Astrocyte (in vitro differentiated cells and primary cell): ENCODE data around the gene LDLRAD4. TPM values are rescaled to one million over a fixed set of nuclear protein-coding genes. Genes with fewer than 3 reads are reported as not detected.

ENCODE experiments used
- DNase-seq: peaks from one replicate; pipeline ENCODE4 v3.0.0-alpha.2; 2010; ENCODE audit warnings: low read depth
- FAIRE-seq: peaks from 2 replicates; lab custom pipeline; 2011; peaks lifted over from hg19 to GRCh38; lab: Jason Lieb, UNC
- H2AFZ ChIP-seq: 2 replicates; pipeline ENCODE4 v1.6.0; 2012; ENCODE audit warnings: low read depth, low read length, inconsistent platforms
- H3K27ac ChIP-seq: 2 replicates; pipeline ENCODE4 v1.5.1; 2011; ENCODE audit warnings: low read depth, low read length, inconsistent platforms
- H3K27me3 ChIP-seq: 2 replicates; pipeline ENCODE4 v1.6.0; 2011; ENCODE audit warnings: low read length, inconsistent platforms; ENCODE audit not compliant: insufficient read depth
- H3K36me3 ChIP-seq: 2 replicates; pipeline ENCODE4 v1.5.1; 2011; ENCODE audit warnings: low read length, inconsistent platforms; ENCODE audit not compliant: insufficient read depth
- H3K4me1 ChIP-seq: 2 replicates; pipeline ENCODE4 v1.5.1; 2011; ENCODE audit warnings: low read length, inconsistent platforms; ENCODE audit not compliant: insufficient read depth
- H3K4me2 ChIP-seq: 2 replicates; pipeline ENCODE4 v1.6.0; 2012; ENCODE audit warnings: low read length, inconsistent platforms
- H3K4me3 ChIP-seq: 2 replicates; pipeline ENCODE4 v1.5.1; 2011; ENCODE audit warnings: low read depth, mild to moderate bottlenecking, low read length, inconsistent platforms; ENCODE audit not compliant: insufficient read depth
- H3K79me2 ChIP-seq: 2 replicates; pipeline ENCODE4 v1.6.0; 2012; ENCODE audit warnings: mild to moderate bottlenecking, low read length, inconsistent platforms; ENCODE audit not compliant: insufficient read depth
- H3K9ac ChIP-seq: 2 replicates; pipeline ENCODE4 v1.6.0; 2012; ENCODE audit warnings: mild to moderate bottlenecking, low read length, inconsistent platforms
- H3K9me3 ChIP-seq: 2 replicates; pipeline ENCODE4 v1.5.1; 2012; ENCODE audit warnings: low read depth, mild to moderate bottlenecking, low read length, inconsistent platforms; ENCODE audit not compliant: insufficient read depth
- H4K20me1 ChIP-seq: 2 replicates; pipeline ENCODE4 v1.6.0; 2012; ENCODE audit warnings: low read length, inconsistent platforms; ENCODE audit not compliant: insufficient read depth
- H3K27ac Mint-ChIP-seq: one replicate; pipeline ENCODE4 v1.8.0; 2021; ENCODE audit warnings: mild to moderate bottlenecking, mixed read lengths; ENCODE audit not compliant: unreplicated experiment
- H3K27me3 Mint-ChIP-seq: one replicate; pipeline ENCODE4 v1.8.0; 2021; ENCODE audit warnings: low read depth, mixed read lengths; ENCODE audit not compliant: unreplicated experiment
- H3K36me3 Mint-ChIP-seq: one replicate; pipeline ENCODE4 v1.8.0; 2021; ENCODE audit warnings: low read depth, mixed read lengths; ENCODE audit not compliant: unreplicated experiment
- H3K4me1 Mint-ChIP-seq: one replicate; pipeline ENCODE4 v1.8.0; 2021; ENCODE audit warnings: low read depth, mixed read lengths; ENCODE audit not compliant: unreplicated experiment
- H3K4me3 Mint-ChIP-seq: one replicate; pipeline ENCODE4 v1.8.0; 2021; ENCODE audit warnings: mild to moderate bottlenecking, moderate library complexity, mixed read lengths; ENCODE audit not compliant: unreplicated experiment
- H3K9me3 Mint-ChIP-seq: one replicate; pipeline ENCODE4 v1.8.0; 2021; ENCODE audit warnings: mild to moderate bottlenecking, mixed read lengths; ENCODE audit not compliant: unreplicated experiment
- EZH2 ChIP-seq: IDR thresholded peaks from 2 replicates; pipeline ENCODE4 v1.6.1; 2012; ENCODE audit warnings: mild to moderate bottlenecking, low read length, inconsistent platforms; ENCODE audit not compliant: insufficient read depth
- total RNA-seq: library from RNA; stranded (reverse); gene quantifications from 2 replicates; pipeline ENCODE4 v1.2.1, GENCODE V29; 2021
- TF ChIP-seq, protein P1 (sequence below): IDR thresholded peaks from 2 replicates; pipeline ENCODE4 v1.5.1; 2011; ENCODE audit warnings: low read depth, mild to moderate bottlenecking, inconsistent platforms, low read length, moderate library complexity; ENCODE audit not compliant: insufficient read depth

Gene LDLRAD4
- total RNA-seq, 1 donor from 2014 or later: 26.0 TPM

- Histone ChIP-seq H3K79me2 (no peaks in the 10 kb centered on the region), H3K9ac (no peak overlapping the region), H3K9me3 (no peaks in the 10 kb centered on the region), H3K27ac (no peak overlapping the region), H2AFZ (no peak overlapping the region), H3K4me1 (peaks cover 9% of the 10 kb centered on the region), H3K4me3 (no peak overlapping the region), H3K27me3 (no peaks in the 10 kb centered on the region), H3K4me2 (no peak overlapping the region), H3K36me3 (no peaks in the 10 kb centered on the region), H4K20me1 (no peaks in the 10 kb centered on the region)
- no peaks in the 10 kb centered on the region for H3K27me3 Mint-ChIP-seq
- peaks cover 3% of the 10 kb centered on the region for H3K9me3 Mint-ChIP-seq
- peaks cover 11% of the 10 kb centered on the region for H3K36me3 Mint-ChIP-seq
- FAIRE-seq (no peak), DNase-seq (no peak)
- no peak overlapping the region for H3K27ac Mint-ChIP-seq
- no peak overlapping the region for H3K4me3 Mint-ChIP-seq
- H3K4me1 Mint-ChIP-seq: peaks cover 5% of the 10 kb centered on the region
- no peak for TF ChIP-seq EZH2
- TF ChIP-seq, protein P1, sequence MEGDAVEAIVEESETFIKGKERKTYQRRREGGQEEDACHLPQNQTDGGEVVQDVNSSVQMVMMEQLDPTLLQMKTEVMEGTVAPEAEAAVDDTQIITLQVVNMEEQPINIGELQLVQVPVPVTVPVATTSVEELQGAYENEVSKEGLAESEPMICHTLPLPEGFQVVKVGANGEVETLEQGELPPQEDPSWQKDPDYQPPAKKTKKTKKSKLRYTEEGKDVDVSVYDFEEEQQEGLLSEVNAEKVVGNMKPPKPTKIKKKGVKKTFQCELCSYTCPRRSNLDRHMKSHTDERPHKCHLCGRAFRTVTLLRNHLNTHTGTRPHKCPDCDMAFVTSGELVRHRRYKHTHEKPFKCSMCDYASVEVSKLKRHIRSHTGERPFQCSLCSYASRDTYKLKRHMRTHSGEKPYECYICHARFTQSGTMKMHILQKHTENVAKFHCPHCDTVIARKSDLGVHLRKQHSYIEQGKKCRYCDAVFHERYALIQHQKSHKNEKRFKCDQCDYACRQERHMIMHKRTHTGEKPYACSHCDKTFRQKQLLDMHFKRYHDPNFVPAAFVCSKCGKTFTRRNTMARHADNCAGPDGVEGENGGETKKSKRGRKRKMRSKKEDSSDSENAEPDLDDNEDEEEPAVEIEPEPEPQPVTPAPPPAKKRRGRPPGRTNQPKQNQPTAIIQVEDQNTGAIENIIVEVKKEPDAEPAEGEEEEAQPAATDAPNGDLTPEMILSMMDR: no peak
These were observed 245.1 kb downstream of the LDLRAD4 start for GRCh38 chr18:13463526-13464210.

- peaks cover 3% of the 10 kb centered on the region for H3K9me3 Mint-ChIP-seq
- no peaks in the 10 kb centered on the region for H3K9me3 ChIP-seq
- no peak overlapping the region for H3K4me3 Mint-ChIP-seq
- H3K27me3 ChIP-seq: no peaks in the 10 kb centered on the region
- H3K4me3 ChIP-seq: no peak overlapping the region
- peaks cover 5% of the 10 kb centered on the region for H3K4me1 Mint-ChIP-seq
- no peak overlapping the region for H3K27ac ChIP-seq
- no peaks in the 10 kb centered on the region for H4K20me1 ChIP-seq
- no peak overlapping the region for H3K27ac Mint-ChIP-seq
- no peaks in the 10 kb centered on the region for H3K27me3 Mint-ChIP-seq
- H3K4me1 ChIP-seq: peaks cover 9% of the 10 kb centered on the region
- peak overlapping the region; percentile 64 for H3K4me2 ChIP-seq
- H3K36me3 ChIP-seq: no peaks in the 10 kb centered on the region
- FAIRE-seq (no peak), DNase-seq (peak; percentile 16)
- H2AFZ ChIP-seq: peak overlapping the region; percentile 79
- H3K79me2 ChIP-seq: no peaks in the 10 kb centered on the region
- H3K36me3 Mint-ChIP-seq: peaks cover 11% of the 10 kb centered on the region
- H3K9ac ChIP-seq: no peak overlapping the region
- TF ChIP-seq EZH2: no peak
- TF ChIP-seq, protein P1: no peak
These were observed 246.0 kb downstream of the LDLRAD4 start for GRCh38 chr18:13464432-13465123.

GRCh38 chr18:13465124-13465446, 246.5 kb downstream of the LDLRAD4 start:
- Histone ChIP-seq H2AFZ (peak overlapping the region; percentile 79), H4K20me1 (no peaks in the 10 kb centered on the region), H3K9ac (no peak overlapping the region), H3K9me3 (no peaks in the 10 kb centered on the region), H3K79me2 (no peaks in the 10 kb centered on the region), H3K4me1 (peaks cover 9% of the 10 kb centered on the region), H3K27ac (no peak overlapping the region), H3K4me2 (peak overlapping the region; percentile 64), H3K4me3 (no peak overlapping the region), H3K36me3 (no peaks in the 10 kb centered on the region), H3K27me3 (no peaks in the 10 kb centered on the region)
- Mint-ChIP-seq H3K27ac (no peak overlapping the region), H3K4me1 (peaks cover 5% of the 10 kb centered on the region), H3K9me3 (peaks cover 3% of the 10 kb centered on the region), H3K36me3 (peaks cover 11% of the 10 kb centered on the region), H3K4me3 (no peak overlapping the region), H3K27me3 (no peaks in the 10 kb centered on the region)
- TF ChIP-seq, protein P1: no peak
- TF ChIP-seq EZH2: no peak
- DNase-seq: no peak
- FAIRE-seq: no peak
